HG02759 (cell line): ENCODE measurements around the gene TOX4.
"Not testable (repeated sequence)": the region's sequence is repeated elsewhere in the genome, so short reads cannot be mapped to it uniquely, and the experiment has no call there.

Experiments used
- ATAC-seq: cut with Tn5 transposase; IDR thresholded peaks from one replicate; pipeline ENCODE4 v1.9.1; 2021; ENCODE audit warnings: mild to moderate bottlenecking, moderate library complexity; ENCODE audit not compliant: unreplicated experiment

The TOX4 gene

DNA sequence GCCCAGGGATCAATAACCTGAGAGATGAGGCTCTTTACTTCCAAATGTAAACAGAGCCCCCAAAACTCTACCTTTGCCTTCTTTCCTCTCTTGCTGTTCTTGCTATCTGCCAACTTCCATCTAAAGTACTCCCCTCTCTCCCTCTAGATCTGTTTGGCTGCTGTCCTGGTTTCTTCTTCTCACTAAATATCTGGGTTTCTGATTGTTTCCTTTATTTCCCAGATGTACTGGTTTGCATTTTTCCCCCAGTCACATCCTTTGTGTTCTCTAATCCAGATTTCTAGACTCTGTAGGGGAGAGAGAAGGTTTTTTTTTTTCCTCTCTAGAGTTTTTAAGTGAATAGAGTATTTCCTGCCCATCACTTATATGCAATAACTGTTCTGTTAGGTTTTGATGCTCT lies 56.3 kb downstream of the TOX4 start:
- no peak for ATAC-seq

DNA sequence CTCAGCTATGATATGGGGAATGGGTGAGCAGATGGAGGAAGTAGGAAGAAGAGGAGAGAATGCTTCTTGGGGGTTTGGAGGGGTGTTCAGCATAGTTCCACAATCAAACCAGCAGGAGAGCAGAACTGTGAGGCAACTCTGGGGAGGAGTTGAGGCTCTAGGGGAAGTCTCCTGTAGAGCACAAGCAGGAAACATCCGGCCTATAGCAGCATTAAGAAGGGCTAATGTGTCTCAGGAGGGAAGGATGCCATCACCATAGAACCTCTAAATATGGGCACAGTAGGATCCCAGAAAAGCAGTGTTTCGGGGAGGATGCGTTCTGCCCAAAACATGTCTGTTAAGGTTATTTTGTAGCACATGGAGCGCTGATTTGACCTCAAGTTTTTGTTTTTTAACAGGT lies 57.6 kb downstream of the TOX4 start:
- ATAC-seq = no peak

DNA sequence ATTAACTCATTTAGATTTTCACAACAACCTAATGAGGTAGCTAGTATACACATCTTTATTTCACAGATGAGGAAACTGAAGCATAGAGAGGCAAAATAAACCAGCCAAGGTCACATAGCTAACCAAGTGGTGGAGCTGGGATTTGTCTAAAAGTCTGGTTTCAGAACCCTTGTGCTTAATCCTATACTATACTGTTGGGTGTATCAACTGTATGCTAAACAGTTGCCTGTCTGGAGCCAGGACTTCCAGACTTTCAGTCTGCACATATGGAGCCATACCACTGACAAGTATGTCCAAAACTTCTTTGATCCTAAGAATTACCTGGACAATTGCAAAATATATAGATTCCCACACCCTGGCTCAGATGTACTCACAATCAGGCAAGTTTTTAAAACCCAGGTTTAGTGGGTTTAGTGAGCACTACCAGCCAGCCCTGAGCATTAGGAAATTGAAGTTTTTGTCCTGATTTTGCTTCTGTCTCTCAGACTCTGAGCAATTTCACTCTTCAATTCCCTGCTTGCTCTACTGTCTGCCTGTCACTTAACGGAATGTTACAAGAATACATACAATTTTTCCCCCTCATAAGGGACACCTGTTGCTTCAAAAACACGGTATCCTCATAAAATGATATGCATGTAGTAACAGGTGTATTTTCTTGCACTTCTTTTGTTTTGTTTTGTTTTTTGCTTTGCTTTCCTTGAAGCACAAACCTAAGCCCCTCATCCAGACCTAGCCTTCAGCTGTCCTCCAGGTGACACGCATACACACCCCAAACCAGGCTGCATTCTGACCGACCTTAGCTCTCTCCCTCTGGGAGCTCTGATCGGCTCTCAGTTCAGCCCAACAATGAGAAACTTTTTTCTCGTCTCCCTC lies 58.8 kb downstream of the TOX4 start:
- no peak for ATAC-seq

DNA sequence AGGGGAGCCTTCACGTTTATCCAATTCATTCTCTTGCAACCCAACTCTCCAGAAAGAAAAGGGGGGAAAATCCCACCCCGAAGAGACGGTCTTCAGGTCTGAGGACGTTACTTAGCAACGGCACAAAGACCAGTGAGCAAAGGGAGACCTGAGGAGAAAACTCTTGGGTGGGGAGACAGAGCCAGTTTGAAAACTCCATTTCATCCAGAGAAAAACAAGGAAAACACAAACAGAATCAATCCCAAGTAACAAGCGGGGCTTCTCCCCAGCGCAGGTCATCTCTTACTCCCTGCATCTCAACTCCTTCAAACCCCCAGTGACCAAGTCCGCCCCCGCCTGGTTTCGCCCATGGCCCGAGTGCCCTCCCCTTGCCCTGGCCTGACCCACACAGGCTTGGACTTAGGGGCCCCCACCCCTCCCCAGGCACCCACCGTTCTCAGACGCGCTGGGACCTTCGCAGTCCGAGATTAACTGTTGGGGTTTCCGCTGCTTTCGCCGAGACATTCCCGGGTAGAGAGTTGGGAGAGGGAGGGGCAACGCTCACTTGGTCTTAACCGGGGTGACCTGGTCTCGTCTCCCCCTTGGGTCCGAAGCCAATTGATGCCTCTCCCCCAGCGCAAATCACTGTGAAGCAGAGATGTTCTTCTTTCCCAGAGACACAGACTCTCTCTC lies 59.6 kb downstream of the TOX4 start:
- no peak for ATAC-seq

DNA sequence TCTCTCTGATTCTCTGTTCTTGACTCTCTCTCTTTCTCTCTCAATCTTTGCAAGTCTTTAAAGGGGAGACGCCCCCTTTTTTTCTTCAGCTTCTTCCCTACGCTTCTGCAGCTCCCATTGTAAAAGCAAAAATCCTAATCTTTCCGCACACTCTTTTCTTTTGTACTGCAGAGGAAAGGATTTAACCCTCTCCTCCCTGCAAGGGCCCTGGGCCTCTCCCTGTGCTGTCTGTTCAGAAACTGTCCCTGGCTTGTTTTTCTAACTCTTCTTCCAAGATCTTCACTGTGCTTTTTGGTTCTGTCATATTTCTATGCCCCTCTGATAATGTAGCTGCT lies 60.1 kb downstream of the TOX4 start:
- no peak for ATAC-seq

DNA sequence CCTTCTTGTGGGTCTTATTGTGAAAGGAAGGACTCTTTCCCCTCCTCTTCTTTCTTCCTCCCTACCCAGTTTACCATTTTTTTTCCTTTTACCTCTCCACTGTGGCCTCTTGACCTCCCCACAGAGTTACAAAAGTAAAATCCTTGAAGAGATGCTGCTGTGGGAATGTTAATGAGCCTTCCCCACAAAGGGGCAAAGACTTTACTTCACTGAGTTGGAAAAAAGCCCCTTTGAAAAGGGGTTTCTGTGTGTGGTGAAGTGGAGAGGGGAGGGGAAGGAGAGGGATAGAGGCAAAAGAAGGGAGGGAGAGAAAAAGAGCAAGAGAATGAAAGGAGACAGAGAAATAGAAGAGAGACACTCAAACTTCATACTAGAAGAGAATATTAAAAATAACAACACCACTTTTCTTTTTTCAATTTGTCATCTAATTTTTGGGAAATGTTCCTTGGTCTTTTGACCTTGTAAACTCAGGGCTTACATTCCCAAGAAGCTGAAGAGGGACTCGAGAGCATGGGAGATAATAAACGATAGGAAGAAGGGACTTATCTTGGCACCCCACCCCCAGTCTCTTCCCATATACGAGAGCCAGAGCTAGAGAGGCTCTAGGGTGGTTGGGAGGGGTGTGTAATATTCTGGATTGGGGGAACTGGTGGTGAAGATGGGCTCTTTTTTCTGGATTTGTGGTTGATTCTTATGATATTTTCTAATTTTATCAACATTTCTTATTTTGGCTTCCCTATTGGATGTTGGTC lies 62.4 kb downstream of the TOX4 start:
- no peak for ATAC-seq

DNA sequence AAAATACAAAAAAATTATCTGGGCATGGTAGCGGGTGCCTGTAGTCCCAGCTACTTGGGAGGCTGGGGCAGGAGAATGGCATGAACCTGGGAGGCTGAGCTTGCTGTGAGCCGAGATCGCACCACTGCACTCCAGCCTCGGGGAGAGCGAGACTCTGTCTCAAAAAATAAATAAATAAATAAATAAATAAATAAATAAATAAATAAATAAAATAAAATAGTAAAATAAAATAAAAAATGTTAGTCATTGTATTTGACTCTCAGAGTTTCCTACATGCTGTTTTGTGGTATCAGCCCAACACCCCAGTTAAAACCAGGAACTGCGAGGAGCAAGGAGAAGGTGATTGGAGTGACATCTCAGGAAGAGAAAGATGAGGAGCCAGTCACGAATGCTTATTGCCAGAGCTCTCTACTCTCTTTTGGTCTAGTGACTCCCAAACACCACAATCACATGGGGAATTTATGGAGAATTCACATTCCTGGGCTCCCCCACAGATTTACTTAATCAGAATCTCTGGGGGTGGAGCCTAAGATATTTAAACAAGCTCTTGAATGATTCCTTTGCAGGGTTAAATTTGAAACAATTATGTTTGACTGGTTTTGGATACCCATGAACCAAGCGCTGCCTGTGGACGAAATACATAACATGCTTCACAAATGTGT lies 64.5 kb downstream of the TOX4 start:
- ATAC-seq = no peak

DNA sequence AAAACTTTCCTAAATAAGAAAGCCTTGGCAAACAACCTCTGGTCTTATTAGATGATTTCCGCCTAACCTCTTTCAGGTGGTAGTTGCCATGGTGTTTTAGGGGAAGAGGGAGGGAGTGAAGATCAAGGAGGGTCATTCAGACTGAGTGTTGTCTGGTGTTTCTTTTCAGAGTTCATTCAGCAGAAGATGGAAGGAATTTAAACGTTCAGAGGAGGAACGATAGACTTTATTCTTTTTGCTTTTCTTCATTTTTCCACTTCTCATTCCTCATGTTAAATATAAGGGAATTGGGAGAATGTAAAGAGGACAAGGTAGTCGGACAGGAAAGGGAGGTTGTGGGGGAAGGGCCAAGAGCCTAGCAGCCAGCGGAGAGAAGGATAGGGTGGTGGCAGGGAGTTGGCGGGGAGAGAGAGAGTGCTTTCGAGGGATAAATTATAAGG lies 66.5 kb downstream of the TOX4 start:
- ATAC-seq = no peak

DNA sequence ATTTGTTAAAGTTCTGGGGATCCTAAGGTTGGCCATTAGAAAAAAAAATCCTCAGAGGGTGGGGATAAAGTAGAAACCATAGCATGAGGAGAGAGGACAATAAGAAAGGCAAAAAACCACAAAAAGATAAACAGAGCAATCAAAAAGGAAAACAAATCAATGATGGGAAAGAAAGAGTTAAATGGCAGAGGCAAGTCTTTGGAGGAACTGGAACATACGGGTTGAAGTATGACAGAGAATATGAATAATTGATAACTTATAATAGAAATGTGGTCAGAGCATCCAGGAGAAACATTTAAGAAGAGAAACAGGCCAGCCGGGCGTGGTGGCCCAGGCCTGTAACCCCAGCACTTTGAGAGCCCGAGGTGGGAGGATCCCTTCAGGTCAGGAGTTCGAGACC lies 67.0 kb downstream of the TOX4 start:
- ATAC-seq = no peak

DNA sequence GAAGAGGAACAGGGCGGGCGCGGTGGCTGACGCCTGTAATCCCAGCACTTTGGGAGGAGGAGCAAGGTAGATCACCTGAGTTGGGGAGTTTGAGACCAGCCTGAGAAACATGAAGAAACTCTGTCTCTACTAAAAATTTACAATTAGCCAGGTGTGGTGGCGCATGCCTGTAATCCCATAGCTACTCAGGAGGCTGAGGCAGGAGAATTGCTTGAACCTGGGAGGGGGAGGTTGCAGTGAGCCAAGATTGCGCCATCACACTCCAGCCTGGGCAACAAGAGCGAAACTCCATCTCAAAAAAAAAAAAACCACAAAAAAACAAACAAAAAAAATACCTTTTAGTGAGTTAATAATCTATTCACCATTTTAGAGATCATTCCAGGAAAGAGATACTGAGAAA lies 67.6 kb downstream of the TOX4 start:
- ATAC-seq = not testable (repeated sequence)
